Osteocyte (in vitro differentiated cells): ENCODE data around the gene CARMIL1. TPM values are rescaled to one million over a fixed set of nuclear protein-coding genes. Genes with fewer than 3 reads are reported as not detected.
A peak's percentile ranks its signal among the peaks of the same experiment; 100 is the strongest.

ENCODE experiments used
- DNase-seq: peaks from one replicate; pipeline ENCODE4 v3.0.0; 2021; ENCODE audit warnings: mixed read lengths; ENCODE audit not compliant: unreplicated experiment; ENCODE audit errors: extremely low spot score
- H3K27ac Mint-ChIP-seq: one replicate; pipeline ENCODE4 v1.8.0; 2021; ENCODE audit warnings: mild to moderate bottlenecking, mixed read lengths; ENCODE audit not compliant: unreplicated experiment
- H3K27me3 Mint-ChIP-seq: one replicate; pipeline ENCODE4 v1.8.0; 2021; ENCODE audit warnings: mixed read lengths; ENCODE audit not compliant: unreplicated experiment
- H3K36me3 Mint-ChIP-seq: one replicate; pipeline ENCODE4 v1.8.0; 2021; ENCODE audit warnings: mixed read lengths; ENCODE audit not compliant: unreplicated experiment
- H3K4me1 Mint-ChIP-seq: one replicate; pipeline ENCODE4 v1.8.0; 2021; ENCODE audit warnings: mixed read lengths; ENCODE audit not compliant: unreplicated experiment
- H3K4me3 Mint-ChIP-seq: one replicate; pipeline ENCODE4 v1.8.0; 2021; ENCODE audit warnings: mild to moderate bottlenecking, moderate library complexity, mixed read lengths; ENCODE audit not compliant: unreplicated experiment
- H3K9me3 Mint-ChIP-seq: one replicate; pipeline ENCODE4 v1.8.0; 2021; ENCODE audit warnings: mixed read lengths; ENCODE audit not compliant: unreplicated experiment
- total RNA-seq: library from RNA; stranded (reverse); gene quantifications from 2 replicates; pipeline ENCODE4 v1.2.1, GENCODE V29; 2021
- TF ChIP-seq, protein P1 (sequence below): fragments of 200-600 bp; sonication (generic); IDR thresholded peaks from 2 replicates; pipeline ENCODE4 v1.5.0; 2021; ENCODE audit warnings: antibody characterized with exemption, mild to moderate bottlenecking, moderate library complexity

CARMIL1 gene
- total RNA-seq, 1 donor from 2014 or later, result 14.9 TPM

DNA sequence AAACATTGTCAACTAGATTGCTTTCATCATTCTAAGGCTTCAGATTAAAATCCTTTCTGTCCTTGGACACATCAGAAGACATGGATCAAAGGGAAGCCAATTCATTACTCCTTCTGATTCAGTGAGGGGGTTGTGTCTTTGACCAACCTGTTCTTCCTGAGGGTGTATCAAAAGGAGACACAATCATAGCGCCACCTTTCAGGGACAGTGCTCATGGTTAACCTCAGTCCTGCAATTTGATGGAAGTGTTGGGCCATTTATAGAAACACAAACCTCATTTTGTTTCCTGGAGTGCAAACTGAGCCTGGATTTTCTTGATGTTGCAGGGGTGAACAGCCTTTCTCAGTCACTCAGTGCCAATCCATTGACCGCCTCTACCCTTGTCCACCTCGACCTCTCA lies 209.0 kb downstream of the CARMIL1 start:
- TF ChIP-seq, protein P1, sequence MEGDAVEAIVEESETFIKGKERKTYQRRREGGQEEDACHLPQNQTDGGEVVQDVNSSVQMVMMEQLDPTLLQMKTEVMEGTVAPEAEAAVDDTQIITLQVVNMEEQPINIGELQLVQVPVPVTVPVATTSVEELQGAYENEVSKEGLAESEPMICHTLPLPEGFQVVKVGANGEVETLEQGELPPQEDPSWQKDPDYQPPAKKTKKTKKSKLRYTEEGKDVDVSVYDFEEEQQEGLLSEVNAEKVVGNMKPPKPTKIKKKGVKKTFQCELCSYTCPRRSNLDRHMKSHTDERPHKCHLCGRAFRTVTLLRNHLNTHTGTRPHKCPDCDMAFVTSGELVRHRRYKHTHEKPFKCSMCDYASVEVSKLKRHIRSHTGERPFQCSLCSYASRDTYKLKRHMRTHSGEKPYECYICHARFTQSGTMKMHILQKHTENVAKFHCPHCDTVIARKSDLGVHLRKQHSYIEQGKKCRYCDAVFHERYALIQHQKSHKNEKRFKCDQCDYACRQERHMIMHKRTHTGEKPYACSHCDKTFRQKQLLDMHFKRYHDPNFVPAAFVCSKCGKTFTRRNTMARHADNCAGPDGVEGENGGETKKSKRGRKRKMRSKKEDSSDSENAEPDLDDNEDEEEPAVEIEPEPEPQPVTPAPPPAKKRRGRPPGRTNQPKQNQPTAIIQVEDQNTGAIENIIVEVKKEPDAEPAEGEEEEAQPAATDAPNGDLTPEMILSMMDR, result no peak
- peaks cover 7% of the 10 kb centered on the region for H3K4me1 Mint-ChIP-seq
- no peaks in the 10 kb centered on the region for H3K9me3 Mint-ChIP-seq
- no peaks in the 10 kb centered on the region for H3K27me3 Mint-ChIP-seq
- no peak overlapping the region for H3K27ac Mint-ChIP-seq
- no peak for DNase-seq
- H3K4me3 Mint-ChIP-seq, result no peak overlapping the region
- peaks cover 8% of the 10 kb centered on the region for H3K36me3 Mint-ChIP-seq

DNA sequence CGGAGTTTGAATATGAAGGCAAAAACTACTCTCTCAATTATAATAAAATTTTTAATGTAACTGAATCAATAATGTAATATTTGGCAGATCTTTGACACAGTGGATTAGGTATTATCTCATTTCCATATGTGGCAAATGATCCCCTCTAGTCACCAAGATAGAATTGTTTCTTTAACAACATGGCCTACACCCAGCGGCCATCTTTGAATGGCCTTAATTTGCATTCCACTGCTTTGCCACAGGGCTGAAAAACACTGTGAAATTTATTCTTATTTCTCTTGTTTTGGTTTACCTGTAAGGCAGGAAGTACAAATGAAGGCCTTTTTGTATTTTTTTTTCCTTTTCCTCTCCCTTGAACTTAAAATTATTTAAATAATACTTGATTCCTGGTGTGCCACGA lies 210.2 kb downstream of the CARMIL1 start:
- TF ChIP-seq, protein P1, result no peak
- no peak overlapping the region for H3K4me3 Mint-ChIP-seq
- no peaks in the 10 kb centered on the region for H3K27me3 Mint-ChIP-seq
- H3K9me3 Mint-ChIP-seq, result no peaks in the 10 kb centered on the region
- H3K4me1 Mint-ChIP-seq, result peaks cover 7% of the 10 kb centered on the region
- peaks cover 6% of the 10 kb centered on the region for H3K36me3 Mint-ChIP-seq
- DNase-seq, result no peak
- H3K27ac Mint-ChIP-seq, result no peak overlapping the region

DNA sequence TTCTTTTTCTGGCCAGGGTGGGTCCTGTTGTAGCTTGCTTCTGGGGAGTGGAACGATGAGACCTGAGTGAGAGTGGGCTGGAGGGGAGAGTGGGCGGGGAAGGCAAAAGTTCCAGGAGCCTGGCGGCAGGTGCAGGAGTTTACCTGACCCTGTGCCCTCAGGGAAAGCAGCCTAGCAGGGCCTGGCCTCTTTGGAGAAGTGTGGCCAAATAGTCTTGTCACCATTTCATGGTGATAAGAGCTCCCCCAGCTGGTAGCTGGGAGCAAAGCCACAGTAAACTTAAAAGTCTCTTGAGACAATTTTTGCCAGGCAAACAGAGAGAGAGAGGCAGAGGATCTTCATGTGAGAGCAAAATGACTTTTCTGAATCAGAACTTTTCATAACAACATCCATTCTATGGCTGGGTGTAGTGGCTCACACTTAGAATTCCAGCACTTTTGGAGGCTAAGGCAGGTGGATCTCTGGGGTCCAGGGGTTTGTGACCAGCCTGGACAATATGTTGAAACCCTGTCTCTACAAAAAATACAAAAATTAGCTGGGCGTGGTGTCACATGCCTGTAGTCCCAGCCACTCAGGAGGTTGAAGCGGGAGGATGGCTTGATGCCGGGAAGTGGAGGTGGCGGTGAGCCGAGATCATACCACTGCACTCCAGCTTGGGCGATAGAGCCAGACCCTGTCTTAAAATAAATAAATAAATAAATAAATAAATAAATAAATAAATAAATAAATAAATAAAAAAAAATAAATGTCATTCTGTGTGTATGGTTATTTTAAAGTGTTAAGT lies 211.0 kb downstream of the CARMIL1 start:
- H3K4me3 Mint-ChIP-seq, result no peak overlapping the region
- H3K36me3 Mint-ChIP-seq, result peaks cover 11% of the 10 kb centered on the region
- H3K4me1 Mint-ChIP-seq, result peaks cover 7% of the 10 kb centered on the region
- TF ChIP-seq, protein P1, result peak; percentile 92
- no peaks in the 10 kb centered on the region for H3K27me3 Mint-ChIP-seq
- DNase-seq, result peak; percentile 86
- H3K9me3 Mint-ChIP-seq, result no peaks in the 10 kb centered on the region
- peak overlapping the region; percentile 82 for H3K27ac Mint-ChIP-seq

DNA sequence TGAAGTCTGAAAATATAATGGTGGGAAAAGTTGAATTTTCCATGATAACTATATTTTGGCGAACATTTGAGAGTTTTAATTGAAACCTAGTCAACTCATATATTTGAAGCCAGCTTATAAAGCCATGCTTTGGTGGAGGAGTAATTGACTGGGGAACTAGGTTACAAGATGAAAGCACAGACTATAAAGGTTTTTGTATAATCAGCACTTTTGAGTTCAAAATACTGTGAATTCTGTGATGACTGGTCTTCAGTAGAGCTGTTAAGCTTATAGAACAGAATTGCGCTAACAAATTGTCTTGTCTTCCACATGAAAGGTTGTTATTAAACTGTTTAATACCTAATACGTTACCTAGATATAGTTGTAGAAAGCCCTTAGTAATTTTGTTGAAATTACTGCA lies 213.8 kb downstream of the CARMIL1 start:
- Mint-ChIP-seq H3K36me3 (peaks cover 9% of the 10 kb centered on the region), H3K4me3 (no peak overlapping the region), H3K27me3 (no peaks in the 10 kb centered on the region), H3K27ac (no peak overlapping the region), H3K4me1 (peaks cover 7% of the 10 kb centered on the region), H3K9me3 (no peaks in the 10 kb centered on the region)
- TF ChIP-seq, protein P1, result no peak
- no peak for DNase-seq

DNA sequence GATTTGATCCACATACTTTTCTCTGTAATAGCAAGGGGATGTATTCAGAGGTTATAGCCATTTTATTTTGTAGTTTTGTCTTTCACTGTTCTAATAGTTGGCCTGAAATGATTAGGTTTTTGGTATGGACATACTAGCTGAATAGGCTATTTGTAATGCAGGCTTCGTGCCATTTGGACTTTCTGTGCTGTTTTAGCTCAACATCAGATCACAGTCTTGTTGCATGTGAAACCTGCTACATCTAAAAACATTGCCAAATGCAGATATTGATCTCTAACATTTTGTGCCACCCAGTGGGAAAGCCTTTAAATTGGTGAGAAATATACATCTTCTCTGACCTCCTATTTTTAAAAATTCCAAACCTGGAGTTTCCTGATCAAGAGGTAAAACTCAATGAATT lies 215.3 kb downstream of the CARMIL1 start:
- no peak overlapping the region for H3K4me3 Mint-ChIP-seq
- peaks cover 9% of the 10 kb centered on the region for H3K36me3 Mint-ChIP-seq
- no peaks in the 10 kb centered on the region for H3K27me3 Mint-ChIP-seq
- H3K4me1 Mint-ChIP-seq, result peaks cover 11% of the 10 kb centered on the region
- no peak for DNase-seq
- no peaks in the 10 kb centered on the region for H3K9me3 Mint-ChIP-seq
- H3K27ac Mint-ChIP-seq, result no peak overlapping the region
- TF ChIP-seq, protein P1, result no peak
